GM19395 (cell line): ENCODE data around the gene CNPPD1.

ENCODE experiments used
- ATAC-seq: cut with Tn5 transposase; IDR thresholded peaks from one replicate; pipeline ENCODE4 v1.9.1; 2021; ENCODE audit warnings: mild to moderate bottlenecking, moderate library complexity; ENCODE audit not compliant: unreplicated experiment

CNPPD1 gene

DNA sequence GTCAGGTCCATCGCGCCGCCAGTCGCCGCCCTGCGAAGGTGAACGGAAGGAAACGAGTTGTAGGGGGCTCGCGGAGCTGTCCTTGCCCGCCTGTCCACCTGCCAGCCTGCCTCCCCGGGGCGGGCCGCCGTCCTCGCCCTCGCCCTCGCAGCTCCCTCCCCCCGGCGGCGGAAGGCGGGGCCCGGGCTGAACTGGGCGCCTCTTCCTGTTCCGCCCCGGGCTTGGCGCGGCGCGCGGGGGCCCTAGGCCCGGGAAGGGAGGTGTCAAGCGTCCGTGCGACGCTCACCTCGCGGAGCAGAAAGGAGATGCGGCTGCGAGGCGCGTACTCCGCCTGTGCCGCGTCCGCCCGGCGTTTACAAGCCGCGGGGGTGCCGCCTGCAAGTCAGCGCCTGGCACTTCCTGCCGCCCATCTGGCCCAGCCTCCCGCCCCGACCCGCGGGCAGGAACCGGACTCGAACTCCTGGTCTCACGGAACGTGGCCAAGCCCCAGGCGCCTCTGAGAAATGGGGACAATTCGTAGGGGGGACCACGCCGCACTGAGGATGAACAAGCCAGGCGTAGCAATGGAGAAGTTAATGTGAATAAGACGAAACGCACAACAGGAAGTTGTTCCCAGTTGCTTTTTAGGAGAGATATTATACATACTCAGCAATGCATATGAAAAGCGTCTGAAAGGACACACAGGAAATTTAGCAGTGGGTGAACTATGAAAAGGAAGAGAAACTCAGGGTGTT lies at the start of gene CNPPD1:
Gene CNPPD1 (minus strand): TSS at position 108 of the 734 bp plus-strand sequence. CDS start 97 bp downstream, at position 11.
- ATAC-seq: peak; percentile 70

- ATAC-seq: no peak
These were observed 48.6 kb upstream of the CNPPD1 start for GRCh38 chr2:219225350-219225749.

GRCh38 chr2:219223831-219224610 lies 47.3 kb upstream of the CNPPD1 start:
- ATAC-seq: no peak

- no peak for ATAC-seq
These were observed 45.3 kb upstream of the CNPPD1 start for GRCh38 chr2:219221957-219222518.

- ATAC-seq: no peak
These were observed 44.1 kb upstream of the CNPPD1 start for GRCh38 chr2:219220652-219221402.

DNA sequence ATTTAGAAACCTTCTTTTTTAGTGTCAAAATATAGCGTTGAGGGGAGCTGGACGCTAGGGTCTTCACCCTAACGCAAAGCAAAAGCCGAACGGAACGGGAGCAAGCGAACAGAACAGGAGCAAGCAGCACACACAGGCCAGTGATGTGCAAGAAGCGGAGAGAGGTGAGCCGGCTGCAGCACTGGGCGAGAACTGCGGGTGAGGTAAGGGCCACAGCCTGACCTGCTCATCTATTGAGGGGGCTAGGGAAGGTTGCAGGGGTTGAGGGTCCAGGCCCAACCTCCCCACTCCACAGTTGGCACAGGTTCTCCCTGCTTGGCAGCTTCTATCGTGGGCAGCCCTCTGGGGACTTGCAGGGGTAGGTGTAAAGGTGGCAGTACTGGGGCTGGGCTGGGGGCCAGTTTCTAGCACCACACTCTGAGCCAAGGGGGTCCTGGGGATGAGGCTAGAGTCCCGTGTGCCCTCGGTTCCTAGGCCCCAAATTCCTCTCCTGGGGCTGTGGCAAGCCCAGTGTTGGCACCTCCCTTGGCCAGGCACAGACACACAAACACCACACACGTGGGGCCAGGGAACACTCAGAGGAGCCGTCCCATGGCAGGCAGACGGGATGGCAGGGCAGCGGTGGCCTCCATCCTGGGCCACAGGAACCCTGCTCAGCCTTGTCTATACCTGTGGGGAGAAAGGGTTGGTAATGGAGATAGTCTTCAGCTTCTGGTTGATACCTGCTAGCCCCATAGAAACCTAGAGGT lies 43.2 kb upstream of the CNPPD1 start:
- ATAC-seq: no peak

DNA sequence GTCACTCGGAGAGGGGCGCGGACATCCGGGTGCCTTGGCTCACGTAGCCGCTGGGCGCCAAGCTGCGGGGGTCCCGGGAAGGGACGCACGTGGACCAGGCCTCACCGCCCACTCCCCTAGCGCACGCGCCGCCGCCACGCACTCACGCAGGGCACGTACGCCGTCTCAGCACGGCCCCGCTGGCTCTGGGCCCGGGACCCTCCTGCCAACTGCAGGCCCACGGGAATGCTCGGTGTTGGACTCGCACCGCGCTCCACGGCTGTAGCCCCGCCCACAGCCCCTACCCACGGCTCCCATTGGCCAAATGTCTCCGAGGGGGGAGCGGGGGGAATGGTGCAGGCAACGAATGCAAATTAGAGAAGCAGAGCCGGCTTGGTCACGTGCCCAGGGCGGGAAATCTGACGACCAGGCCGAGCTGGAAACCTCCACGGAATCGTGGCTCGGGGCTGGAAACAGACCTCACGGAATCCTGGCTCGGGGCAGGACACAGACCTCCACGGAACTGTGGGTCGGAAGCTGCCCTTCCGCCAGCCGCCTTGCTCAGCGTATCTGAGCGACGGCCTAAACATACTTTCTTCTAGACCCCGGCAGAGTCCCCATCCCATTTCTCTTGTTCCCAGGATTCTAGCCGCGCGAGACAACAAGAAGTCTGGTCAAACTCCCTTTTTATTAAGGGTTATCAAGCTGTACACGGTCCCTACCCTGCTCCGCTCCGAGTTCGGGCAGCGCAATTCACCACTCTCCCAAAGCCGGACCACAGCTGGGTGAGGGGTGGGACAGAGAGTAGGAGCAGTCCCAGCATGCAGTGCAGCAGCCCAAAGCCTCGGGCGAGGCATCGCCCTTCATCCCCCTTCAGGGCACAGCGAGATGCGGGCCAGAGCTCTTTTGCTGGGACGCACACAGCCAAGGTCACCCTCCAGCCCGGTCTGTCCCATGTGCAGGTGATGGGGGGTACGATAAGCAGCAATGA lies 42.3 kb upstream of the CNPPD1 start, which contains the start of gene ABCB6:
Gene ABCB6 (minus strand): TSS at position 227 of the 970 bp plus-strand sequence. CDS start 285 bp downstream, outside the sequence.
- peak; percentile 73 for ATAC-seq

DNA sequence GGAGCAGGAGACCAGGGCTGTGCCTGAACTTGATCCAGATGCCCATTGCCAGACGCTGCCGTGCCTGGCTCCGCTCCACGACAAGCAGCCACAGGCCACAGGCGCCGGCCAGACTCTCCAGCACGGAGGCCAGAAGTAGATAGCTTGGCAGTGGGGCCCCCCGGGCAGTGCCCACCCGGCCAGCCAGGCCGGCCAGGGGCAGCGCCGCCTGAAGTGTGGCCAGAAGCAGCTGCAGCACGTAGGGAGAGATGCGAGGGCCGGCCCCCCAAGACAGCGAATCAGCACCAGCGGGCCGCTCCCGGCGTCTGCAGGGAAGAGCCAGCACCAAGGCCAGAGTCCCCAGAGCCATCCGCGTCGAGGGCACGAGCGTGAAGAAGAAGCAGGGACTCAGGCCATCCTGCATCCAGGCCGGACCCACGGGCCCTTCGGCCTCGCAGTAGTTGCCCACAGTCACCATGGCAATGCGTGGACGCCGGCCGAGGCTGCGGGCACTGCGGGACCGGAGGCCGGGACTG lies 41.5 kb upstream of the CNPPD1 start:
- ATAC-seq: peak; percentile 39

- no peak for ATAC-seq
These were observed 39.8 kb upstream of the CNPPD1 start for GRCh38 chr2:219216535-219216915.

GRCh38 chr2:219215871-219216534 lies 39.3 kb upstream of the CNPPD1 start:
- no peak for ATAC-seq

GRCh38 chr2:219214786-219215185 lies 38.1 kb upstream of the CNPPD1 start:
- ATAC-seq: no peak

- no peak for ATAC-seq
These were observed 37.4 kb upstream of the CNPPD1 start for GRCh38 chr2:219214141-219214540.

GRCh38 chr2:219213486-219214071 lies 36.9 kb upstream of the CNPPD1 start:
- ATAC-seq: no peak

DNA sequence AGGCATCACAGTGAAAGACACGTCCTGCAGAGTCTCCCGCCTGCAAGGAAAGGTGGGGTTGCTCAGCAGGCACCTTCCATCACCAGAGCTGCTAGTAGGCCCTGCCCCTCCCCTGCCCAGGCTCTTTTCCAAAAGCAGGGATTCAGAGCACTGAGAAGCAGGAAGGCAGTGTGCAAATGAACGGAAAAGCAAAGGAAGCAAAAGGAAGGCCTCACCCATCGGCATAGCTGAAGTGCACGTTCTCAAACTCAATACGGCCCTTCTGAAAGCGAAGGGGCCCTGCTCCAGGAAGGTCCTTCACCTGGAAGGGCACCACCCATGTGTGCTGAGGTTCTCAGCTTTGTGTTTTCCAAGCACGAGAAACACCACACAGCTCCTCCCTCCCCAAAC lies 36.3 kb upstream of the CNPPD1 start:
- ATAC-seq: no peak

GRCh38 chr2:219210886-219211362 lies 34.2 kb upstream of the CNPPD1 start:
- ATAC-seq: no peak

DNA sequence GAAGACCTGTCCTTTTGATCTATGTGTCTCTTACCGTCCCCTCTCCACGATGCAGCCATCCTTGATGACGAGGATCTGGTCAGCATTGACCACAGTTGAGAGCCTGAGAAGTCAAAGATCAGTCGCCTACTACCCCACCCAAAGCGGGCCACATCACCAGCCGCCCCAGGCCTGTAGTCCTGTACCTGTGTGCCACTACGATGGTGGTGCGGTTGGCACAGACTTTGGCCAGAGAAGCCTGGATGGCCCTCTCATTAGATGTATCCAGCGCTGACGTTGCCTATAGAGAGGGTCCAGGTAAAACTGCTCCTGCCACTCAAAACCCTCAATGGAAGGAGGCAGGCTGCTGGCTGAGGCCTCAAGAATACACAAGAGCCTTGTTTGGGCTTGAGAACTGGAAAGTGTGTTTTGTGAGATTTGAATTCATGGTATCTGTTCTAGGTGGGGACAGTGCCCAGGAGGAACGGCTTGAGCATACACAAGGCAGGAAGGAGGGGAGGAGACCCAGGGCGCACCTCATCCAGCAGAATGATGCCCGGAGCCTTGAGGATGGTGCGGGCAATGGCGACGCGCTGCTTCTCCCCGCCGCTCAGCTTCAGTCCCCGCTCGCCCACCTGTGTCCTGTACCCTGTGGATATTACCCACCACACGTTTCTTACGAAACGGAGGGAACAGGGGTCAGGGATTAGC lies 33.6 kb upstream of the CNPPD1 start:
- ATAC-seq: no peak
